H1 (cell line): Measurements from ENCODE around the gene SLC37A1. TPM values are rescaled to one million over a fixed set of nuclear protein-coding genes. Genes with fewer than 3 reads are reported as not detected.
A peak's percentile ranks its signal among the peaks of the same experiment; 100 is the strongest.

Experiments
- CTCF ChIA-PET: fragments of 300-600 bp; sonication (Branson Sonifier 250); formaldehyde crosslinking; loops from one replicate; lab custom pipeline; 2021; ENCODE audit not compliant: partially characterized antibody; lab: Charles Lee
- POLR2A ChIA-PET: fragments of 300-600 bp; sonication (Branson Sonifier 250); formaldehyde crosslinking; loops from one replicate; lab custom pipeline; 2021; ENCODE audit warnings: inconsistent platforms; ENCODE audit not compliant: partially characterized antibody; lab: Charles Lee
- DNase-seq, 2 experiments: peaks; one replicate each; pipeline versions ENCODE4 v3.0.0 to v3.0.0-alpha.2; 2010 to 2022; ENCODE audit warnings: low spot score in 2 of 2, low read depth in 1 of 2, mixed read lengths in 1 of 2
- FAIRE-seq: peaks from 2 replicates; lab custom pipeline; 2011; peaks lifted over from hg19 to GRCh38; lab: Jason Lieb, UNC
- H2AFZ ChIP-seq: 2 replicates; pipeline ENCODE4 v1.8.1; 2012; ENCODE audit warnings: low read length, inconsistent platforms
- H2AK5ac ChIP-seq: 2 replicates; pipeline ENCODE4 v1.6.1; 2013; ENCODE audit warnings: low read depth, low read length
- H2BK120ac ChIP-seq: replicated peaks from 2 replicates; pipeline ENCODE3; 2013; ENCODE audit warnings: low read depth, low read length, inconsistent platforms
- H2BK12ac ChIP-seq: 2 replicates; pipeline ENCODE4 v1.6.1; 2013; ENCODE audit warnings: low read depth, low read length
- H2BK15ac ChIP-seq: 2 replicates; pipeline ENCODE4 v1.6.1; 2013; ENCODE audit warnings: low read length
- H2BK20ac ChIP-seq: 2 replicates; pipeline ENCODE4 v1.6.1; 2013; ENCODE audit warnings: low read length
- H2BK5ac ChIP-seq: 2 replicates; pipeline ENCODE4 v1.6.1; 2013; ENCODE audit warnings: low read depth, low read length
- H3K14ac ChIP-seq: 2 replicates; pipeline ENCODE4 v1.6.1; 2013; ENCODE audit warnings: inconsistent platforms; ENCODE audit not compliant: insufficient read length
- H3K18ac ChIP-seq: 2 replicates; pipeline ENCODE4 v1.6.1; 2013; ENCODE audit warnings: low read length; ENCODE audit errors: extremely low read depth
- H3K23ac ChIP-seq: 2 replicates; pipeline ENCODE4 v1.6.1; 2013; ENCODE audit warnings: inconsistent platforms; ENCODE audit not compliant: insufficient read length
- H3K23me2 ChIP-seq: 2 replicates; pipeline ENCODE4 v1.6.1; 2013; ENCODE audit warnings: low read depth, low read length
- H3K27ac ChIP-seq: 2 replicates; pipeline ENCODE4 v1.6.1; 2011; ENCODE audit warnings: low read depth, low read length, inconsistent platforms
- H3K27me3 ChIP-seq, 4 experiments: replicated peaks in 1 of 4; 1 replicate in 1 of 4; 2 replicates in 3 of 4; pipeline versions ENCODE4 v1.6.1 to v1.8.1; 2011 to 2013; ENCODE audit warnings: low read length in 3 of 4, mild to moderate bottlenecking in 3 of 4, inconsistent platforms in 2 of 4, mixed read lengths in 2 of 4, moderate library complexity in 1 of 4; ENCODE audit not compliant: control insufficient read depth in 3 of 4, insufficient read depth in 3 of 4; ENCODE audit errors: extremely low read depth in 1 of 4
- H3K36me3 ChIP-seq, 4 experiments: 2 replicates each; pipeline versions ENCODE4 v1.6.1 to v1.8.1; 2011 to 2013; ENCODE audit warnings: mild to moderate bottlenecking in 4 of 4, low read length in 3 of 4, moderate library complexity in 2 of 4, control low read depth in 1 of 4, inconsistent platforms in 1 of 4; ENCODE audit not compliant: insufficient read depth in 4 of 4, control insufficient read depth in 2 of 4
- H3K4ac ChIP-seq: replicated peaks from 2 replicates; pipeline ENCODE3; 2013; ENCODE audit warnings: low read length, low read depth, mixed read lengths, inconsistent platforms; ENCODE audit not compliant: insufficient read length
- H3K4me1 ChIP-seq, 4 experiments: replicated peaks in 1 of 4; 1 replicate in 1 of 4; 2 replicates in 3 of 4; pipeline versions ENCODE4 v1.6.1 to v1.8.1; 2011 to 2013; ENCODE audit warnings: low read length in 3 of 4, inconsistent platforms in 2 of 4, mixed read lengths in 1 of 4; ENCODE audit not compliant: insufficient read depth in 4 of 4, control insufficient read depth in 3 of 4
- H3K4me2 ChIP-seq, 2 experiments: 2 replicates each; pipeline versions ENCODE4 v1.6.1 to v1.8.1; 2011 to 2013; ENCODE audit warnings: low read depth in 2 of 2, low read length in 2 of 2, control low read depth in 1 of 2, inconsistent platforms in 1 of 2, mild to moderate bottlenecking in 1 of 2; ENCODE audit not compliant: insufficient read depth in 1 of 2
- H3K4me3 ChIP-seq, 4 experiments: fragments of 200-600, 300-600 bp in 1 of 4; sonication (generic), shearing (Covaris generic), sonication (Bioruptor Twin) in 1 of 4; 2 replicates each; pipeline versions ENCODE4 v1.5.1 to v1.8.1; 2011 to 2016; ENCODE audit warnings: low read length in 4 of 4, low read depth in 3 of 4, control low read depth in 2 of 4, inconsistent platforms in 2 of 4, mild to moderate bottlenecking in 2 of 4, mixed read lengths in 1 of 4, moderate library complexity in 1 of 4; ENCODE audit not compliant: insufficient read depth in 2 of 4; ENCODE audit errors: extremely low read depth in 1 of 4
- H3K56ac ChIP-seq: replicated peaks from 2 replicates; pipeline ENCODE3; 2013; ENCODE audit warnings: low read depth, mild to moderate bottlenecking, mixed read lengths, low read length, inconsistent platforms; ENCODE audit not compliant: insufficient read length
- H3K79me1 ChIP-seq: 2 replicates; pipeline ENCODE4 v1.6.1; 2013; ENCODE audit warnings: low read depth, low read length, control low read depth
- H3K79me2 ChIP-seq, 2 experiments: 2 replicates each; pipeline versions ENCODE4 v1.6.1 to v1.8.1; 2012 to 2013; ENCODE audit warnings: low read length in 2 of 2, mild to moderate bottlenecking in 2 of 2, inconsistent platforms in 1 of 2; ENCODE audit not compliant: insufficient read depth in 2 of 2, control insufficient read depth in 1 of 2
- H3K9ac ChIP-seq, 4 experiments: replicated peaks in 1 of 4; 1 replicate in 1 of 4; 2 replicates in 3 of 4; pipeline versions ENCODE4 v1.6.1 to v1.8.1; 2011 to 2013; ENCODE audit warnings: low read depth in 3 of 4, low read length in 3 of 4, control low read depth in 2 of 4, mild to moderate bottlenecking in 2 of 4, moderate library complexity in 2 of 4, inconsistent platforms in 1 of 4; ENCODE audit errors: extremely low read depth in 1 of 4
- H3K9me3 ChIP-seq, 2 experiments: 2 replicates each; pipeline versions ENCODE4 v1.6.1 to v1.8.1; 2012 to 2013; ENCODE audit warnings: mild to moderate bottlenecking in 2 of 2, moderate library complexity in 2 of 2, control low read depth in 1 of 2, inconsistent platforms in 1 of 2, low read depth in 1 of 2, low read length in 1 of 2, mixed read lengths in 1 of 2; ENCODE audit not compliant: insufficient read depth in 2 of 2
- H4K20me1 ChIP-seq, 2 experiments: replicated peaks in 1 of 2; 2 replicates each; pipeline versions ENCODE3 to v1.8.1; 2011 to 2013; ENCODE audit warnings: inconsistent platforms in 2 of 2, low read length in 2 of 2, mild to moderate bottlenecking in 1 of 2; ENCODE audit not compliant: insufficient read depth in 2 of 2, control insufficient read depth in 1 of 2
- H4K5ac ChIP-seq: 2 replicates; pipeline ENCODE4 v1.6.1; 2013; ENCODE audit warnings: low read length, low read depth, mixed read lengths, inconsistent platforms; ENCODE audit not compliant: insufficient read length
- H4K8ac ChIP-seq: 2 replicates; pipeline ENCODE4 v1.8.0; 2013; ENCODE audit warnings: mild to moderate bottlenecking, moderate library complexity, low read length, inconsistent platforms; ENCODE audit not compliant: insufficient read depth; ENCODE audit errors: extremely low read depth
- H4K91ac ChIP-seq: replicated peaks from 2 replicates; pipeline ENCODE3; 2013; ENCODE audit warnings: low read length, mixed read lengths, inconsistent platforms; ENCODE audit not compliant: insufficient read length
- CHD2 ChIP-seq: IDR thresholded peaks from 2 replicates; pipeline ENCODE4 v1.6.1; 2012; ENCODE audit warnings: low read length, improper control_type of control experiment
- POU5F1 ChIP-seq: IDR thresholded peaks from 2 replicates; pipeline ENCODE4 v1.6.1; 2011; ENCODE audit warnings: low read depth, mild to moderate bottlenecking, low read length, moderate library complexity
- RFX5 ChIP-seq: IDR thresholded peaks from 2 replicates; pipeline ENCODE4 v1.6.1; 2011; ENCODE audit warnings: low read depth, low read length, improper control_type of control experiment, borderline replicate concordance
- SP1 ChIP-seq: IDR thresholded peaks from 2 replicates; pipeline ENCODE4 v1.6.1; 2011; ENCODE audit warnings: low read depth, low read length
- ZNF274 ChIP-seq: IDR thresholded peaks from 2 replicates; pipeline ENCODE4 v1.7.0; 2012; ENCODE audit warnings: low read length, borderline replicate concordance; ENCODE audit errors: extremely low read depth
- WGBS, 2 experiments: shearing (Covaris generic) in 1 of 2; methylation state at CpG; one replicate each; pipeline versions ENCODE4 v1.1.6 to v1.1.7; 2013 to 2015; ENCODE audit warnings: low lambda C conversion rate in 2 of 2, mixed read lengths in 2 of 2, inconsistent platforms in 1 of 2, low coverage in 1 of 2, missing lambda C conversion rate in 1 of 2; ENCODE audit not compliant: insufficient replicate concordance in 2 of 2, insufficient coverage in 1 of 2, insufficient read length in 1 of 2; ENCODE audit errors: extremely low coverage in 1 of 2, missing lambda C conversion rate in 1 of 2; 5-methylcytosine and 5-hydroxymethylcytosine counted together
- polyA plus RNA-seq, 7 experiments: library from polyadenylated mRNA; depleted of rRNA in 3 of 7; stranded (reverse) in 5 of 7; unstranded in 2 of 7; fragments of >200 nt in 5 of 7; fragments of 200-250 nt in 2 of 7; gene quantifications; 1 replicate in 5 of 7; 2 replicates in 1 of 7; 4 replicates in 1 of 7; pipeline versions ENCODE4 v1.2.1 to v1.2.3, GENCODE V29; 2011 to 2013; ENCODE audit warnings: missing spikeins in 2 of 7, mixed read lengths in 2 of 7
- total RNA-seq: library from RNA; stranded (reverse); fragmentation: NEBNext Ultra II Directional; extraction: Animal tissue kit (Norgen Biotek cat#: 25700); gene quantifications from 2 replicates; pipeline ENCODE4 v1.2.1, GENCODE V29; 2021
- TF ChIP-seq, protein P1 (sequence below): IDR thresholded peaks from 2 replicates; pipeline ENCODE4 v1.6.1; 2012; ENCODE audit warnings: inconsistent platforms

The SLC37A1 gene
- total and polyA plus RNA-seq, 2 of the 8 experiments (the other 6 are each of a cell fraction or from before 2014, with no cell fraction given) = 15.6 to 30.9 TPM

DNA sequence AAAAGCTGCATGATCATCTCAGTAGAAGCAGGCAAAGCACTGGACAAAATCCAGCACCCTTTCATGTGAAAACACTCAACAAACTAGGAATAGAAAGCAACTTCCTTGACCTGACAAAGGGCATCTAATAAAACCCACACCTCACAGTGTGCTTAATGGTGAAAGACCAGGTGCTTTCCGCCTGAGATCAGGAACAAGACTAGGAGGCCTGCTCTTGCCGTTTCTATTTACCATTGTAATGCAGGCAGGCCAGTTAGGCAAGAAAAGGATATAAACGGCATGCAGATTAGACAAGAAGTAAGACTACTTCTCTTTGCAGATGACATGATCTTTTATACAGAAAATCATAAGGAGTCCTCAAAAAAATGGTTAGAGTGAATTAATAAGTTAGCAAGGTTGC, 37.2 kb downstream of the SLC37A1 start:
- Histone ChIP-seq H4K5ac (no peak overlapping the region), H4K8ac (no peak overlapping the region), H4K91ac (no peak overlapping the region), H3K14ac (no peak overlapping the region), H3K27ac (no peak overlapping the region), H3K36me3 (peaks cover 2 to 17% (median 3%) of the 10 kb centered on the region in 4 experiments; a peak in 4 of 8 replicates), H3K56ac (no peak overlapping the region), H3K4ac (no peak overlapping the region), H2AFZ (no peak overlapping the region), H3K27me3 (no peaks in the 10 kb centered on the region), H2AK5ac (no peak overlapping the region), H2BK20ac (no peak overlapping the region), H2BK120ac (no peak overlapping the region), H3K4me3 (no peak overlapping the region), H3K79me2 (no peaks in the 10 kb centered on the region), H2BK5ac (no peak overlapping the region), H3K9me3 (no peaks in the 10 kb centered on the region), H4K20me1 (no peaks in the 10 kb centered on the region), H3K23me2 (no peaks in the 10 kb centered on the region), H3K23ac (no peak overlapping the region), H3K9ac (no peak overlapping the region), H3K79me1 (no peaks in the 10 kb centered on the region), H3K18ac (no peak overlapping the region), H2BK12ac (no peak overlapping the region), H2BK15ac (no peak overlapping the region), H3K4me1 (peaks cover 0 to 5% (median 0%) of the 10 kb centered on the region in 4 experiments; a peak in 3 of 7 replicates), H3K4me2 (peak overlapping the region in 1 of 2 experiments; percentile 31; a peak in 1 of 4 replicates)
- 79% methylated on average over 3 of the region's 3 CpGs; no CpG with 5 or more reads in 1 of the 2 experiments for whole genome bisulfite sequencing, 2 experiments
- ChIA-PET CTCF (interaction anchor here (2.1 kb wide), 1 partner anchor 12 kb away, joined by 7 read pairs; no protein-coding TSS in a partner anchor), POLR2A (no interaction called here)
- peak; percentile 58 for FAIRE-seq
- TF ChIP-seq POU5F1 (peak; percentile 60; the same call in 1 of the 2 replicates), ZNF274 (no peak), RFX5 (no peak), SP1 (peak; percentile 50; the same call in 1 of the 2 replicates), CHD2 (no peak)
- TF ChIP-seq, protein P1, sequence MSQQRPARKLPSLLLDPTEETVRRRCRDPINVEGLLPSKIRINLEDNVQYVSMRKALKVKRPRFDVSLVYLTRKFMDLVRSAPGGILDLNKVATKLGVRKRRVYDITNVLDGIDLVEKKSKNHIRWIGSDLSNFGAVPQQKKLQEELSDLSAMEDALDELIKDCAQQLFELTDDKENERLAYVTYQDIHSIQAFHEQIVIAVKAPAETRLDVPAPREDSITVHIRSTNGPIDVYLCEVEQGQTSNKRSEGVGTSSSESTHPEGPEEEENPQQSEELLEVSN = peak; percentile 45; the same call in 1 of the 2 replicates
- no peak for DNase-seq
